Hepatic stellate cell (primary cell): ENCODE measurements around the gene BRDT.
"Not testable (repeated sequence)": the region's sequence is repeated elsewhere in the genome, so short reads cannot be mapped to it uniquely, and the experiment has no call there.

ENCODE experiments used
- DNase-seq: peaks from one replicate; pipeline ENCODE4 v3.0.0; 2011; ENCODE audit warnings: low spot score

BRDT gene

GRCh38 chr1:91981996-91982609 is 32.9 kb downstream of the BRDT start:
- DNase-seq = no peak

- DNase-seq = no peak
Observed at GRCh38 chr1:91993256-91993655, 44.1 kb downstream of the BRDT start.

DNA sequence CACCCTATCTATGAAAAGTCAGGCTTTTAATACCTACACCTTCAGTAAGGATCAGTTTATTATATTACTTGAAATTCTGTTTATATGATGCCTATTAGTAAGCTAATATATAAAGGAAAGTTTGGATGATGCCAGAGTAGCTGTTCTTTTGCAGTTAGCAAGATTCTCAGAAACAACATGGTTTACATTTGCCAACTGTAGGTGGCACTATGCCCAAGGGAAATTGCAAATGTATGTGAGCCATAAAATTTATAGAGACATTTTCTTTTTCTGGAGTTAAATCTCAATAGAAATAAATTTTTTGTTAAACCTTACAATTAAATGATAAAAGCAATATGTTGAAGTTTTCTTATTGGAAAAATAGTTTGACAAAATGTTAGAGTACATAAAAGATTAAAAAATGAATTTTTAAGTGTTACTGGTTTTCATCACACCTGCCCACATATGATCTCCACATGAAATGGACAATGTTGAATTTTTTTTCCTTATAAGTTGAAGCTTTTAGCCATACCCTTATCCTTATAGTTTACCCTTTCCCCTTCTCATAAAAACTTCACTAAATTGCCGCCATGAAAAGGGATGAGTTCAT is 48.5 kb downstream of the BRDT start:
- peak; percentile 30 for DNase-seq

DNA sequence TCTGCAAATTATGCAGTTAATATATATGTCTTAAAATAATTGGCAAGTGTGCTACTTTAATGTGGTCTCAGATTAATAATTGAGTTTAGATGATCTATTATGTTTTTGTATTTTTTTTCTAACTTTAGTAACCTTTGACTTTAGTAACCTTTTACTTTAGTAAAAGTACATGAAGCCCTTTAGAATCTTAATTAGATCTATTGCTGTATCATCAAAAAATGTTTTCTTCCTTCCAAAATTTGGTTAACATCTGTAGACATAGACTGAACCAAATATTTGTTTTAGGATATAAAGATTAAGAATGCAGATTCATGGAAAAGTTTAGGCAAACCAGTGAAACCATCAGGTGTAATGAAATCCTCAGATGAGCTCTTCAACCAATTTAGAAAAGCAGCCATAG is 54.9 kb downstream of the BRDT start:
- DNase-seq = no peak

DNA sequence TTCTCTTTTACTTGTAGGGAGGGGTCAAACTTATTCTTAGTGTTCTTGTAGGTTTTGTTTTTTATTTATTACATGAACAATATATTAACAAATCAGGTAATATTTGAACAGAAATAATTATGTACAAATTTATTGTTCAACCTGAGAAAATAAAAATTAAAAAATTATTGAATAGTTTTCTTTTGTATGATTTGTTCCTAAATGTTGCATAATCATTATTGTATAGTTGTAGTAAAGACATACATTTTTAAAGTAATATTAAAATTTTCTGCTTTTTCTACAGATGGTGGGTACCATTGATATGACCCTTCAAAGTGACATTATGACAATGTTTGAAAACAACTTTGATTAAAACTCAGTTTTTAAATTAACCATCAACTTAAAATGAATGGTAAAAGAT is 64.7 kb downstream of the BRDT start:
- DNase-seq = no peak

DNA sequence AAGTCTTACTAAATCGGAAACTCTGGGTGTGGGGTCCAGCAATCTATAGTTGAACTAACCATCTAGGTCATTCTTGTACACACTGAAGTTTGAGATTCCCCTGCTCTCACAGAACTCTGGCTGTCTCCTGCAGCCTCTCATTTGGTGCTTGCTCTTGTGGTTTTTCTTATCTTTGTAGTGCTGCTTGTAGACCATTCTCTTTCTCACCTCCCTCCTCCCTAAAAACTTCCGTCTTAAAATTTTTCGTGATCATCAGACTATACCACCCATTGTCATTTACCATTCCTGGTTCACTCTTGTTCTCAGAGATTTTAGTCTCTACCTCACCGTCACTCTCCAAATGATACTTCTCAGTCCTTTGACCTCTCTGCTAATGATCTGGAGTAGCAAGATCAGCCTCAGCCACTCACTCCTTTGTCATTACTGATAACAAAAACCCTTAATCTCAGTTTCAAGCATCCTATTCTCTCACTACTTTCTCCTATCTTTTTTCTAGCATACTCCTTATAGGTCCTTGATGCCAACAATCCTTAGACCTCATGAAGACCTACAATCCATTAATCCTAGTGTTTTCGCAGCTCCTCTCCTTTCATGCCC is 67.6 kb downstream of the BRDT start:
- no peak for DNase-seq

- DNase-seq = no peak
Observed at GRCh38 chr1:92017656-92018055, 68.5 kb downstream of the BRDT start.

DNA sequence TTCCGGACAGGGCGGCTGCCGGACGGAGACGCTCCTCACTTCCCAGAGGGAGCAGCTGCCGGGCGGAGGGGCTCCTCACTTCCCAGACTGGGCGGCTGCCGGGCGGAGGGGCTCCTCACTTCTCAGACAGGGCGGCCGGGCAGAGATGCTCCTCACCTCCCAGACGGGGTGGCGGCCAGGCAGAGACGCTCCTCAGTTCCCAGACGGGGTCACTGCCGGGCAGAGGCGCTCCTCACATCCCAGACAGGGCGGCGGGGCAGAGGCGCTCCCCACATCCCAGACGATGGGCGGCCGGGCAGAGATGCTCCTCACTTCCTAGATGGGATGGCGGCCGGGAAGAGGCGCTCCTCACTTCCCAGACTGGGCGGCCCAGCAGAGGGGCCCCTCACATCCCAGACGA is 76.8 kb downstream of the BRDT start:
- not testable (repeated sequence) for DNase-seq

- DNase-seq = no peak
Observed at GRCh38 chr1:92026806-92027205, 77.6 kb downstream of the BRDT start.

DNA sequence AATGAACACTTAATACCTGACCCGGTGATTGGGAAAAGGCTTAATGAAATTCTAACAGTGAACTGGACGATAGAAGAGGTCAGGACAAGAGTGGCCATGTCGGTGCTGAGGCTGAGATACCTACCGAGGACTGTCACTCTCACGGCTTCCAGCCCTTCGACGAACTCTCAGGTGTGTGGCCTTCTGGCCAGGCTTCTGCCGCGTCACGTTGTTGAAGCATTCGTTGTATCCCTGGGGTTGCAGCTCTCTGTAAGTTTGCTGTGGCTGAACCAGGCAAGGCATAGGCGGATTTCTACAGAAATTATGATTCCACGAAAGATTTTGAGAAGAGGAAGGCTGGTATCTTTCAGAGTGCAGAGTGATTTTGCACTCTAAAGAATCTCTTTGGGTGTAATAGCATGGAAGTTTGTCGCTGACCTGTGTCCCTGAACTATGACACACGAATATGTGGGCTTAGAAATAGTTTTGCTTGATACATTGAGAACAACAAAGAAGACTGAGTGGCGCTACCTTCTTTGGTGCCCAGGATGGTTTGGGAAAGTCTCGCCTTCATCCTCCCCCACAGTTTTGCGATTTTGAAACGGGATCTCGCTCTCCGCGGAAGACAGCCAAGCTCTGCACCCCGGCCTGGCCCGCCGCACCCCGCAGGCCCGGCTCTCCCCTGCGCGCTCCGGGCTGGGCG is 80.2 kb downstream of the BRDT start:
- DNase-seq = peak; percentile 2

DNA sequence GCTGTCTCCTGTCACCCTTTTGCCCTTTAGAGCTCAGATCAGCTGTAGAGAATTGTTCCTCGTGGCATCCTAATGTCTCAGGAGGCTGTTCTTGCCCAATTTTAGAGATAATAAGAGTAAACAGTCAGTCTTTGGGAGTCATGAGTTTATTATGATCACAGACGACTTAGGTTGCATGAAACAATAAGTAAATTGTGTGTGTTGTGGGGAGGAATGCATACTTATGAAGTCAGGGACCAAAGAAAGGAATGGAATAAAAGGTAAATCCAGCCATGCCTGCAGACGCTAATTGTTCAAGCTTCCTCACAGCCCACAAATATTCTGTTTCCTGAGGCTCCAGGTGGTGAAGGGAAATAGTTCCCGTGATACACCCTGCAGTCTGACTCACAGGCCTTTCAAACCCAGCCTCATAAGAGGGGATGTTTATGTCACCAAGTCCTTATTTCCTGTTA is 81.5 kb downstream of the BRDT start:
- DNase-seq = no peak

DNA sequence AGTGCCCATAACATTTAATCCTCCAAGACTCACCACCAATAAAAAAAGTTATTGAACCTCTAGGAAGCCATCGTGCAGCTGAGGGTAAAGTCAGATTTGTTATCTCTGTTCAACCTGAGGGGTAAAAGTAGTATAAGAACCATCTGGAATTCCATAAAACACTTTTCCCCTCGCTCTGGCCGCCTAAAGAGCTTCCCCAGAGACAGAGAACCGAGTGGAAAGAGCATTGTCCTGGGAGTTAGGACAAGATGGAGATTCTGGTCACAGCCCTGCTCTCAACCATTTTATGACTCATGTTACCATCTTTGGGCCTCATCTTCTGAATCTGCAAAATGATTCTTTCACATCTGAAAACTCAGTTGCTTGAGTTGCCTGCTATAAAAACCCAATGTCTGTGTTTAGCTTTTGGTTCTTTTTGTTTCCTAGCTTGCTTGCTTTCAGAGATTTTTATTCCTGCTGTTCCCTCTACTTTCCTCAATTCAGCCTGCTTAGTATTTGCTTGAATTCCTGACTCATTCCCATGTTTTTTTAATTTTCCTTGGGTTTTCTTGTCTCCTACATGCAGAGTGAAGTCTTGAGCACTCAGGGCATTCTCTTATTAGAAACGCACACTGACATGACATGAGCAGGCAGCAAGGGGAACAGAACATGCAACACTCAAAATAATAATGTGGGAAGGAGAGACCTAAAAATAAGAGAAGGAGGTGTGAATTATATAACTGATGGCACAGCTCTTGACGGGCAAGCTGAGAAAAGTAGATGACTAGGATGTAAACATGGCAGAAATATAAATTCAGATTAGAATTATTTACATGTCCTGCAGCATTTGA is 82.3 kb downstream of the BRDT start:
- DNase-seq = no peak

DNA sequence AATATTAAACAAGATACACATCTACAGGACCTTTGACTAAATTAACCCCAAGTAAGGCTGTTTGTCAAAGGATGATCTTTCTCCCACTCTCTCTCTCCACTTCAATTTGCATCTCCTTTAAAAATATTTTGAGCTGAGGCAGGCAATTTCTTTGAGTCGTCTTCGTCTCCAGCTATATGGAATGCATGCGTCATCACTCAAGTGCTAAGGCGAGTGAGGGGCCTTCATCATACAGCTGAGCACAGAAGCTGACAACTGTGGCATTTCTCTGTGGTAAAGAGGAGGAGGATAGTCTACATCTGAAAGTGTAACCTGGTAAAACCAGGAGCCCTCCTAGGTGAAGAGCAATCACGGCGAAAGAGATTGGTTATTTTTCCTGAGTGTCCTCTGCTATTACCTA is 88.2 kb downstream of the BRDT start:
- DNase-seq = no peak

- DNase-seq = no peak
Observed at GRCh38 chr1:92038695-92039346, 89.6 kb downstream of the BRDT start.

GRCh38 chr1:92040971-92041370 is 91.8 kb downstream of the BRDT start:
- no peak for DNase-seq

DNA sequence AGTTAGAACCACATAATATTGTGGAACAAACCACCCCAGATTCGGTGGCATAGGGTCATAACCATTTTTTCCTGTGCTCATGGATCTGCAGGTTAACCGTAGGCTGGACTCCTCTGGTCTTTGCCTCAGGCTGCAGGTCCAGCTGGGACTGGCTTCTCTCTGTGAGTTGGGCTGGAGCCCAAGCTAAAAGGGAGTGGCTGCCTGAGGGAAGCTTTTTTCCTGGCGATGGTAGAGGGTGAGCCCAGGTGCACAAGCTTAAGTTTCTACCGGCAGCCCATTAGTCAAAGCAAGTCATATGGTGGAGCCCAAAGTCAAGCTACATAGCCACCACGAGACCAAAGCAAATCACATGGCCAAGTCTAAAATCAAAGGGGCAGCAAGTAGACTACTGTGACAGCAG is 94.4 kb downstream of the BRDT start:
- no peak for DNase-seq

DNA sequence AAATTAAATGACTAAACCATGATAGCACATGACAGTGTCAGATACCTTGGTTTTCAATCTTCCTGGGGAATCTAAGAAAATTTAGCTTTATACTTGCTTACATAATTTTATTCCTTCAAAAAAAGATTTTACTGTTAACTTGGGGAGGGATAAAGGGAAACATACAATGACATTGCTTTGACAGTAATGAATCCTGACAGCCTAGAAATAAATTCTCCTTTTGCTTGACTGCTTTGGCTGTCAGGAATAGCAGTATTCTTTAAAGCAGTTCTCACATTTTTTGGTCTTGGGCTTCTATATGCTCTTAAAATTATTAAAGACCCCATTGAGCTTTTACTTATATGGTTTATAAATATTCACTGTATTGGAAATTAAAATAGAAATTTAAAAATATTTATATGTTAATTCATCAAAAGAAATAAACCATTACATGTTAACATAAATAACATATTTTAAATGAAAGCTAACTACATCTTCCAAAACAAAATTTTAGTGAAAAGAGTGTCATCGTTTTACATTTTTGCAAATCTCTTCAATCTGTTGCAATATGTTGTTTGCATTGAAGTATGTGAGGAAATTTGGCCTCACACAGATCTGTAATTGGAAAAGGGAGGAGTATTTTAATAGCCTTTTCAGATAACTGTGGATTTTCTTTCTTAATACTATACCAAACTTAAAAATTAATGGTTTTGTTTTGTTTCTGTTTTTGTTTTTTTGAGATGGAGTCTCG is 96.7 kb downstream of the BRDT start:
- DNase-seq = no peak

DNA sequence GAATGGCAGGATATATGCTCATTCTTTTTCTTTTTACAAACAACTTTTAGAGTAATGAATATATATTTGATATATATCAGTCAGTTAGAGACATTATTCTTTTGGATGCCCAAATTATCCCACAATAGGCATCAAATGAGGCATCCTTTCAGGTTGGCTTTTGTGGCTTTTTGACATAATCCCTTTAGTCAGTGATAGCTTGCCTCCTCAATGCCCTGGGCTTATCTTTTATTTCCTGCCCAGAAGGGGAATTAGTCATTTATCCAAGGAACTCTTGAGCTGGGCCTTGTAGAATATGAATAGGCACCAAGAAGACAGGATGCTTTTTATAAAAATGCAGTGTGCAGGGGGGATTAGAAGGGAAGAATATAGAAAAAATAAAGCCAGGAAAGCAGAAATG is 102.7 kb downstream of the BRDT start:
- DNase-seq = no peak
